Left kidney (tissue), 2 donors: ENCODE data around the gene TNS2. TPM values are rescaled to one million over a fixed set of nuclear protein-coding genes. Genes with fewer than 3 reads are reported as not detected.
A peak's percentile ranks its signal among the peaks of the same experiment; 100 is the strongest.

ENCODE experiments used
- DNase-seq: peaks from one replicate; pipeline ENCODE4 v3.0.0-alpha.2; 2013
- polyA plus RNA-seq: library from polyadenylated mRNA; unstranded; fragments of 120-200 nt; gene quantifications from one replicate; pipeline ENCODE4 v1.2.1, GENCODE V29; 2013; ENCODE audit not compliant: insufficient read length

TNS2 gene
- polyA plus RNA-seq, 1 donor = 115 TPM

DNA sequence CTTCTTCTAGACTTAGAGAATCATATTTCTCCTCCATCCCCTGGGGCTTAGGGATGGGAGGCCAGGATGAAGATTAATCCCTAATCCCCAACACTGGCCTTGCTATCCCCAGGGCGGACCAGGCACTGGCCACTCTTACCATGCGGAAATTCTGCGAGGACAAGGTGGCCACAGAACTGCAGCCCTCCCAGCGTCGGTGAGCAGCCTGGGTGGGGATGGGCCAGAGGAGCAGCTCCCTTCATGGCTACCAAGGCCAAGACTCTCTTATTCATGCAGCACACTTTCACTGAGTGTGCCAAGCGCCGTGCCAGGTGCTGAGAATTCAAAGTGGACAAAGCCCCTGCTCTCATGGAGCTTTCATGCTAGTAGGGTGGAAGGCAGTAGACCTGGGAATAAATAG is 7.0 kb downstream of the TNS2 start:
- DNase-seq = no peak

- DNase-seq = no peak
Observed at GRCh38 chr12:53057816-53058500, 8.1 kb downstream of the TNS2 start.

GRCh38 chr12:53058674-53059433 is 9.0 kb downstream of the TNS2 start:
- no peak for DNase-seq

GRCh38 chr12:53059434-53060063 is 9.7 kb downstream of the TNS2 start:
- DNase-seq = no peak

DNA sequence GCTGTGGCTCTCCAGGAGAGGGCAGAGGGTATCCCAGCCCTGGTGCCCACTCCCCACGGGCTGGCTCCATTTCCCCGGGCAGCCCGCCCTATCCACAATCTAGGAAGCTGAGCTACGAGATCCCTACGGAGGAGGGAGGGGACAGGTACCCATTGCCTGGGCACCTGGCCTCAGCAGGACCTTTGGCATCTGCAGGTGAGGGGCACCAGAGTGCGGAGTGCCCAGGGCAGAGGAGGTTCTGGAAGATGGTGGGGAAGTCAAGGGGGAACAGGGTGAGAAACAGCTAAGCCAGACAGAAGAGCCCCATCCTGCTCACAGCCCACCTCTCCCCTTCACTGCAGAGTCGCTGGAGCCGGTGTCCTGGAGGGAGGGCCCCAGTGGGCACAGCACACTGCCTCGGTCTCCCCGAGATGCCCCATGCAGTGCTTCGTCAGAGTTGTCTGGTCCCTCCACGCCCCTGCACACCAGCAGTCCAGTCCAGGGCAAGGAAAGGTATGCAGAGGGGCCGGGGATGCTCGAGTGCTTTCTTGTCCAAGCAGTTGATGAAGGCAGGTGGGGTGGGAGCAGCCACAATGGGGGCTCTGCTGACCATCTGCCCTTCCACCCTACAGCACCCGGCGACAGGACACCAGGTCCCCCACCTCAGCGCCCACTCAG is 10.3 kb downstream of the TNS2 start:
- DNase-seq = no peak

DNA sequence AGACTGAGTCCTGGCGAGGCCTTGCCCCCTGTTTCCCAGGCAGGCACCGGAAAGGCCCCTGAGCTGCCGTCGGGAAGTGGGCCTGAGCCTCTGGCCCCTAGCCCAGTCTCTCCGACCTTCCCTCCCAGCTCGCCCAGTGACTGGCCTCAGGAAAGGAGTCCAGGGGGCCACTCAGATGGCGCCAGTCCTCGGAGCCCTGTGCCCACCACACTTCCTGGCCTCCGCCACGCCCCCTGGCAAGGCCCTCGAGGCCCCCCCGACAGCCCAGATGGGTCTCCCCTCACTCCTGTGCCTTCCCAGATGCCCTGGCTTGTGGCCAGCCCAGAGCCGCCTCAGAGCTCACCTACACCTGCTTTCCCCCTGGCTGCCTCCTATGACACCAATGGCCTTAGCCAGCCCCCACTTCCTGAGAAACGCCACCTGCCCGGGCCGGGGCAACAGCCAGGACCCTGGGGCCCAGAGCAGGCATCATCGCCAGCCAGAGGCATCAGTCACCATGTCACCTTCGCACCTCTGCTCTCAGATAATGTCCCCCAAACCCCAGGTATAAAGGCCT is 10.9 kb downstream of the TNS2 start:
- no peak for DNase-seq

GRCh38 chr12:53061404-53062010 is 11.6 kb downstream of the TNS2 start:
- DNase-seq = no peak

DNA sequence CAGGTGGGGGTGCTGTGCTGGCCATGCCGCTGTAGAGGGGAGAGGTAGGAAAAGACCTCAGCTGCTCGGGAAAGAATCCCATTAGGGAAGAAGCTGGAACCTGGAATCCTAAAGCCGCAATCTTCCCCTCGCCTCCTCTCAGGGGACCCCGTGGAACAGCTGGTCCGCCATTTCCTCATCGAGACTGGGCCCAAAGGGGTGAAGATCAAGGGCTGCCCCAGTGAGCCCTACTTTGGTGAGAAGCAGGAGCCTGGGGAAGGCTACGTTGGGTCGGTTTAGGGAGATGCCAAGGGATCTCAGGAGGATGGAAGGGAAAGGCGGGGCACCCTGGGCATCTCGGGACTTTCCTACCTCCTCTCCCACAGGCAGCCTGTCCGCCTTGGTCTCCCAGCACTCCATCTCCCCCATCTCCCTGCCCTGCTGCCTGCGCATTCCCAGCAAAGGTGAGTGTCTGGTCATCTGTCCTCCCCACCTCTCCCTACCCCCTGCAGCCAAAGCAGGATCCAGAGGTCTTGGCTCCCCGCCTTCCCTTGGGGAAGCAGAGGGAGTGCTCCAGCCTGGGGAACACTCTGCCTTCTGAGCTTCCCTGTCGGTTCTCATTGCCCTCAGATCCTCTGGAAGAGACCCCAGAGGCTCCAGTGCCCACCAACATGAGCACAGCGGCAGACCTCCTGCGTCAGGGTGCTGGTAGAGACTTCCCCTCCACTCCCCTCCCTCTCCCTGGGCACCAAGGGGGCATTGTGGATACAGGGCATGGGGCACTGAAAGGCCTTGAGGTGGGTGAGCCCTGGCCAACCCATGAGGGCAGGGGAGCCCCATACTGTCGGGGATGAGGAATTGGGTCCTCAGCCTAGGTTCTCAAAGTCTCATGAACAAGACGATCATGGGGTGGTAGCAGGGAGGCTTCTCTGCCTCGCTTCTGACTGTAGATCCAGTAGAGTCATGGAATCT is 12.4 kb downstream of the TNS2 start:
- DNase-seq = no peak

- no peak for DNase-seq
Observed at GRCh38 chr12:53062977-53063707, 13.3 kb downstream of the TNS2 start.

DNA sequence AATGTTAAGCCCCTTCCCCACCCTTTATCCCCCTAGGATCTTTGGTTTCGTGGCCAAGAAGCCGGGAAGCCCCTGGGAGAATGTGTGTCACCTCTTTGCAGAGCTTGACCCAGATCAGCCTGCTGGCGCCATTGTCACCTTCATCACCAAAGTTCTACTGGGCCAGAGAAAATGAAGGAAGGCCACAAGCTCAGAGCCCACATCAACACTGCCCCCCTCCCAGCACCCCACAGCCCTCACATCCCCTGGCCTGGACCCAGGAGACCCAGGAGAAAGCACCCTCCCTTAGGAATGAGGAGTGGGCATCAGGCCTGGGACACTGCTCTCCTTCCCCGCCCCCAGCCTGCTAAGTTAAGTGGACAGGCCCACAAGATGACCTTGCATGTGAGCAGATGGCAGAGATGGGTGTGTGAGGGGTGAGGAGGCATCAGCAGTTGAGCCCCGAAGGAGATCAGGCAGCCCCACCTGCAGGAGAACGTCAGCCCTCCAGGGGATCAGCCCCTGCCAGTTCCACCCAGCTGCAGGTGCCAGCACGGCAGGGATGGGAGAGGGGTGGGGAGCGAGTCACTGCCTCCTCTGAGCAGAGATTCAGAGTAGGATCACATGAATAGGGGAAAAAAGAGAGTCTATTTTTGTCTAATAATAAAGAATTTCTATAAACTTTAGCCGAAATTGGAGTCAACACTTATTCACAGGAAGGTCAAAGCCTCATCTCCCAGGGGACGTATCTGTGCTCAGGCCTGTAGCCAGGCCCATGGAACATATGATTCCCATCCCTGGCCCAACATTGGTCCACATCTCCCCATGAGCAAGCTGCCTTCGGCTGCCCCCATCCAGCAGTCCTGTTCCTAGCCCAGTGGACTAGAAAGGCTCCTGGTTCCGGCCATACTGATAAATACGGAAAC is 14.1 kb downstream of the TNS2 start:
- no peak for DNase-seq

DNA sequence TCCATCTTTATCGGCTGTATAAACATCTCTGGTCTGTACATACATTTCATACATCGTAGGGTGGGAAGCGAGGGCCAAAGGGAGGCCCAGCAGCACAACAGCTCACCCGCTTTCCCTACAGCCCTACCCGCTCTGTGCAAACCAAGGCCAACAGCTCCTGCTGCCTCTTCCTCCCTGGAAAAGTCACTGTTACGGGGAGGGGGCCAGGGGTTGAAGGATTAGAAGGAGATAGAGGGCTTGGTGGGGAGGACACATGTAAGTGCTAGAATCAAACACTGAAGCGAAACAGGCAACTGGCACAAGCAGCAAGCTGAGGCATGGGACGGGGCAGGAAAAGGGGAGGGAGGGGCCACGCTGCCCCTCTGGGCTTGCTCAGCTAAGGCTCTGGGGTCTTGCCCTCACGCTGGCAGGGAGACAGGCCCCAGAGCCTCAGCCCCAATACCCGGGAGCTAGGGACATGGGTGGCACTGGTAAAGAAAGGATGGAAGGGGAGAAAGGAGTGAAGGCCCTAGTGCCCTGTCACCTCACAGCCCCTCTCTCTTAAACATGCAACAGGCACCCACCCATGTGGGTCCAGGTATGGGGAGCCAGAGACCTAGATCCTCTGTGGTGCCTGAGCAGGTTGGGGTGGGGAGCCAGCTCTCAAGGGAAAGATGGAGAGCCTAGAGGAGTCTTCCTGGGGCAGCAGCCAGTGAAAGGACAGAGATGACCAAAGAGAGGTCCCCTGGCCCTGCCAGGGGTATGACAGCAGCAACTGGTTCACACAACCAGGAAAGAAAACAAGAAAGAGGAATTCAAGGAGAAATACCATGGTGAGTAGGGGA is 15.0 kb downstream of the TNS2 start:
- no peak for DNase-seq

DNA sequence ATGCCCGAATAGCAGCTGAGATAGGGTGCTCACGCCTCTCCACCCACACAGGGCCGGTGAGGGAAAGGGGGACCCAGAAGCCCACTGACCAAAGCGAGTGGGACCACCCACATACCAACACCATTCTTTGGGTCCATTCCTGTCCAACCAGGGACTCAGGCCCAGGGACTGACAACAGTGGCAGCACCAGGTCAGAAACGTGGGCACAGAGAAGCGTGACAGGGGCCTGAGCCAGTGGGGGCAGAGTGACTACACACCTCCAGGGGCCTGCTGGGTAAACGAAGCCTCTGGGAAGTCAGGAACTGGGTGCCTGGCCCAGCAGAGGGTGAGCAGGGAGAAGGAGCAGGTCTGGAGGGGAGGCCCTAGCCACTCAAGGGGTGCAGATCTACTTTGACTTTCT is 15.6 kb downstream of the TNS2 start:
- DNase-seq = no peak

DNA sequence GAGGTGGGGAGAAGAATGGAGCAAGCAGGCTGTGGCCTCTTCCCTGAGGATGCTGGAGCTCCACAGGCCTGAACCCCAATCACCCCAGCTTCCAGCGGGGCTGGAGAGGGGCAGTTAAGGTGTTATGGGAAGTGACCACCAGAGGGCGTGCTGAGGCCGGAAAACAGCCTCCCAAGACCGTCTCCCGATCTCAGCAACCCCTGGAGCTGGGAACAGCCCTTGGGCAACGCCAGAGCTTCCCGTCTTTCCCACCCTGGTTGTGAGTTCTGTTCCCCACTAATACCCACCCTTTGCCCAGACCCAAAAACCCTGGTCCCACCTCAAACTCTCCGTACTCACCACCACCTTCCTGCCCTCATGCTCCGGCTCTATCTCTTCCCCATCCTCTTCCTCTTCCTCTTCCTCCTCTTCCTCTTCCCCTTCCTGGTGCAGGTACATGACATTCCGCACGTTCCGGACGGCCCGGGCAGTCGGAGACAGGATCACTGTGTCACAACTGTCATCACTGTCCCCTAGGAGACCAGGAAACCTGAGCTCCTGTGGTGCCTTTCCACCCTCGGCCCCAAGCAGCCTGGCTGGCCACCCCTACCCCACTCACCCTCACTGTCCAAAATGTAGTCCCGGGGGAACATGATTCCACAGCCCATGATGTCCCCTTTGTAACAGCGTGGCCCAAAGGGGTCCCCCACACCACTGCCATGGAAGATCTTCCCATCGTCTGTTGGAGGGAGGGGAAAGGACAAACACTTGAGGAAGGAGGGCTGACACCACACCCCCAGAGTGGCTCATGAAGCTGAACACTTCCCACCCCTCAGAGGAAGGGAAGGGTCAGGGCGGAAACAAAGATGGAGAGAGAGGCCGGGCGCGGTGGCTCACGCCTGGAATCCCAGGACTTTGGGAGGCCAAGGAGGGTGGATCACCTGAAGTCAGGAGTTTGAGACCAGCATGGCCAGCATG is 16.4 kb downstream of the TNS2 start:
- peak; percentile 62 for DNase-seq

DNA sequence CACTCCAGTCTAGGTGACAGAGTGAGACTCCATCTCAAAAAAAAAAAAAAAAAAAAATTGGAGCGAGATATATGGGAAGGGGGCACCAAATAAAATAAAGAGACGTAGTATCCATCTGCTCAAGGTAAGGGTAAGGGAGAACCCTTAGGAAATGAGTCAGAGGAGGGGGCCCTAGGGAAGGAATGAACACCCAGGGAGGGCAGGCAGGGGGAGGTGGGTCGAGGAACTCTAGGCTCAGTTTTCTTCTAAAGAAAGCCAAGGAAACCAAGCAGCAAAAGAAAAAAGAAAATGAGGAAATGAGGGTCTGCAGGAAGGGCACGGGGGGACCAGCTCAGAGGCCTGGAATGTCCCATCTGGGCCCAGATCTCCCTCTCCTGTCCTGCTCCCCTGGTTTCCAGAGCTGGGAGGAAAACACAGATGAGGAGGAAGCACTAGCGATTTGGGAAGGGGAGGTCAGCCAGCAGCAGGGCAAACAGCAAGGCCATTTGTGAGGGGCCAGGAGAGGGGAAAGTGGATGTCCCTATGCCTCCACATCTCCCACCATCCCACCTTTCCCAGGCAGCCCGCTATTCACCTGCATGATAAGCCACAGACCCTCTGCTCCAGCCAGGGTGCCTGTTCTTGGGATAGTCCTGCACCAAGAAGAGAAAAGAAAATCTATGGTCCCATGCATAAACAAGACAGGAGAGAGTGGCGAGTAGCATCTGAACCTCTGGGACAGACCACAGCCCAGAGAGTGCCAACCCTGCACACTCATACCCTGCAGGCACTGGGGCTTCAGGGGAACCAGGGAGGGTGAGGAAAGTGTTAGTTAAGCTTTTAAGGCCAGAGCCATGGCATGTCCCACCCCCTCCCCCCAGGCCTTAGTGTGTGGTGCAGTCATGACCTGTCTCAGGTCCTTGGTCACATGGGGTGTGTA is 17.5 kb downstream of the TNS2 start:
- DNase-seq = no peak

DNA sequence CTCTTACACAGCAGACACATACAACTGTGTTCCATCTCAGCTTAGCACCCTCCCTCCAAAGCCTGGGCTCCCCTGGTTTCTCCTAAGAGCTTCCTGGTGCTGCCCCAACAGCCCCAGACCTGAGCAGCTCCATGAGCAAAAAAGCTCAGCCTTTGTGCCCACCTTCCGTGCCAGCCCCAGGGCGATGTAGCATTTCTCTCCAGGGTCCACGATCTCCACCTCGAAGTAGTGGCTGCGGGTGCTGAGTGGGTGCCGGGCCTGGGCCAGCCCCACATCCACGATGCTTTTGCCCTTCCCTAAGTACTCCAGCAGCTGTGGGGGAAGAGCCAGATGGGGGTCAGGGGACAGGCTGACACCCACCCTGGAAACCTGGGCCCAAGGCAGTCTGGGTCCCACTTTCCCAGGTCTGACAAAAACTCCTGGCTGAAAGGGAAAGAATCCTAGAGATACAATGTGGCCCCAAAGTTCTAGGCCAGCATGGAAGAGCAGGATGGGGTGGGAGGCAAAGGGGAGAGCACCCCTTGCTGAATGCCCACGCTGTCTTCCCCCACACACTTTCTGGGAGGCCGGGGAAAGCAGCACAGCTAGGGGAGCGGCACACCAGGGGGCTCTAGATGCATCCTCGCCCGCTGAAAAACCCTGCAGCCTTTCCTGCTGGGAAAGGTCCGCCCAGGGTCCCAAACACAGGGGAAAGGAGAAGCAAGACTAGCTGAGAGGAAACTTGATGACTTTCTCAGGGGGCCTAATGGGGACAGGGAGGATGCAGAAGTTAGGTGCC is 18.3 kb downstream of the TNS2 start:
- DNase-seq = no peak
